Urothelium cell line (cell line): ENCODE data around the gene CST9.
A peak's percentile ranks its signal among the peaks of the same experiment; 100 is the strongest.
"Not testable (repeated sequence)": the region's sequence is repeated elsewhere in the genome, so short reads cannot be mapped to it uniquely, and the experiment has no call there.

Experiments
- DNase-seq: peaks from one replicate; pipeline ENCODE4 v3.0.0; 2011; ENCODE audit warnings: low spot score, mixed read lengths
- FAIRE-seq: peaks from 2 replicates; lab custom pipeline; 2011; peaks lifted over from hg19 to GRCh38; lab: Jason Lieb, UNC

CST9 gene

GRCh38 chr20:23624324-23624691 is 18.6 kb upstream of the CST9 start:
- DNase-seq (no peak), FAIRE-seq (no peak)

GRCh38 chr20:23623666-23624323 is 18.1 kb upstream of the CST9 start:
- DNase-seq: no peak
- FAIRE-seq: no peak

- peak; percentile 91 for DNase-seq
- no peak for FAIRE-seq
Observed at GRCh38 chr20:23622839-23623343, 17.2 kb upstream of the CST9 start.

GRCh38 chr20:23622401-23622800 is 16.7 kb upstream of the CST9 start:
- not testable (repeated sequence) for FAIRE-seq, DNase-seq

GRCh38 chr20:23620670-23621386 is 15.1 kb upstream of the CST9 start:
- not testable (repeated sequence) for FAIRE-seq, DNase-seq

GRCh38 chr20:23614163-23614562 is 8.4 kb upstream of the CST9 start:
- FAIRE-seq (no peak), DNase-seq (no peak)

GRCh38 chr20:23613676-23614075 is 8.0 kb upstream of the CST9 start:
- no peak for FAIRE-seq
- DNase-seq: no peak

GRCh38 chr20:23612396-23612795 is 6.7 kb upstream of the CST9 start:
- DNase-seq (no peak), FAIRE-seq (no peak)

- DNase-seq (no peak), FAIRE-seq (no peak)
Observed at GRCh38 chr20:23609486-23610109, 3.9 kb upstream of the CST9 start.

GRCh38 chr20:23608251-23608846 is 2.6 kb upstream of the CST9 start:
- FAIRE-seq (no peak), DNase-seq (no peak)

GRCh38 chr20:23607497-23608245 is 2.0 kb upstream of the CST9 start:
- DNase-seq: no peak
- no peak for FAIRE-seq

GRCh38 chr20:23606652-23607049 is 934 bp upstream of the CST9 start:
- DNase-seq (peak; percentile 86), FAIRE-seq (no peak)

GRCh38 chr20:23604306-23604705 is 1.4 kb downstream of the CST9 start:
- FAIRE-seq: no peak
- DNase-seq: no peak

GRCh38 chr20:23603321-23603720 is 2.4 kb downstream of the CST9 start:
- DNase-seq (no peak), FAIRE-seq (no peak)

GRCh38 chr20:23602699-23603098 is 3.0 kb downstream of the CST9 start:
- FAIRE-seq (no peak), DNase-seq (no peak)

GRCh38 chr20:23602241-23602640 is 3.5 kb downstream of the CST9 start:
- DNase-seq: no peak
- FAIRE-seq: no peak

- FAIRE-seq (no peak), DNase-seq (no peak)
Observed at GRCh38 chr20:23601715-23602114, 4.0 kb downstream of the CST9 start.

GRCh38 chr20:23598481-23598880 is 7.2 kb downstream of the CST9 start:
- no peak for FAIRE-seq
- no peak for DNase-seq

GRCh38 chr20:23596579-23597250 is 9.0 kb downstream of the CST9 start:
- DNase-seq: peak; percentile 2
- FAIRE-seq: no peak

GRCh38 chr20:23595941-23596340 is 9.8 kb downstream of the CST9 start:
- DNase-seq (no peak), FAIRE-seq (no peak)
